SU-DHL-6 (cell line): ENCODE results near the gene RGL1.

Experiments used
- H2AFZ ChIP-seq: fragments of 200-600 bp; sonication (generic); 2 replicates; pipeline ENCODE4 v1.6.1; 2014; ENCODE audit warnings: low read depth, mild to moderate bottlenecking, moderate library complexity, mixed read lengths, antibody characterized with exemption, low read length; ENCODE audit not compliant: severe bottlenecking
- H3F3A ChIP-seq: fragments of 200-600 bp; shearing (Covaris generic); 2 replicates; pipeline ENCODE4 v1.6.0; 2016; ENCODE audit warnings: antibody characterized with exemption, mild to moderate bottlenecking; ENCODE audit not compliant: insufficient read depth
- H3K27ac ChIP-seq: fragments of 200-600 bp; sonication (generic); 2 replicates; pipeline ENCODE4 v1.5.1; 2016; ENCODE audit warnings: low read depth, mild to moderate bottlenecking, low read length, moderate library complexity, mixed read lengths
- H3K27me3 ChIP-seq: fragments of 200-600 bp; sonication (generic), shearing (Covaris generic); 2 replicates; pipeline ENCODE4 v1.6.0; 2014; ENCODE audit warnings: mild to moderate bottlenecking, low read length
- H3K36me3 ChIP-seq: fragments of 200-600 bp; sonication (generic); 2 replicates; pipeline ENCODE4 v1.6.1; 2014; ENCODE audit warnings: mild to moderate bottlenecking, low read length, mixed read lengths
- H3K4me2 ChIP-seq: fragments of 300-600, 200-600 bp; shearing (Covaris generic), sonication (generic); 2 replicates; pipeline ENCODE4 v1.6.0; 2014; ENCODE audit warnings: low read length, low read depth, mild to moderate bottlenecking; ENCODE audit not compliant: poor library complexity, severe bottlenecking
- H3K4me3 ChIP-seq: fragments of 200-600 bp; sonication (generic); 2 replicates; pipeline ENCODE4 v1.5.1; 2014; ENCODE audit warnings: antibody characterized with exemption, low read length, mild to moderate bottlenecking, mixed read lengths; ENCODE audit not compliant: insufficient read depth, poor library complexity, severe bottlenecking
- H3K79me2 ChIP-seq: fragments of 200-600 bp; sonication (generic); 2 replicates; pipeline ENCODE4 v1.6.1; 2014; ENCODE audit warnings: mild to moderate bottlenecking, low read length, moderate library complexity; ENCODE audit not compliant: insufficient read depth
- H3K9ac ChIP-seq: fragments of 200-600 bp; sonication (generic); 2 replicates; pipeline ENCODE4 v1.7.0; 2014; ENCODE audit warnings: mild to moderate bottlenecking, low read length
- H3K9me2 ChIP-seq: fragments of 200-600 bp; sonication (generic); replicated peaks from 2 replicates; pipeline ENCODE4 v1.6.1; 2014; ENCODE audit warnings: low read length; ENCODE audit not compliant: insufficient read depth
- H3K9me3 ChIP-seq: fragments of 200-600 bp; sonication (generic); 2 replicates; pipeline ENCODE4 v1.6.1; 2014; ENCODE audit warnings: low read length, mixed read lengths; ENCODE audit not compliant: insufficient read depth
- H4K20me1 ChIP-seq: fragments of 200-600 bp; sonication (generic); 2 replicates; pipeline ENCODE4 v1.6.1; 2014; ENCODE audit warnings: low read depth, mild to moderate bottlenecking, antibody characterized with exemption, low read length, moderate library complexity, mixed read lengths
- EZH2phosphoT487 ChIP-seq: fragments of 200-600 bp; sonication (generic), shearing (Covaris generic); conservative IDR thresholded peaks from 2 replicates; pipeline ENCODE4 v1.6.1; 2018; ENCODE audit warnings: mild to moderate bottlenecking, antibody characterized with exemption, low read length, moderate library complexity, mixed read lengths
- TF ChIP-seq, protein P1 (sequence below): fragments of 200-600 bp; sonication (generic); IDR thresholded peaks from one replicate; pipeline ENCODE4 v1.5.1; 2017; ENCODE audit warnings: antibody characterized with exemption, mild to moderate bottlenecking, low read length, moderate library complexity; ENCODE audit not compliant: insufficient read depth, poor library complexity, severe bottlenecking

Gene RGL1

GRCh38 chr1:183968386-183968785 is 163.5 kb downstream of the RGL1 start:
- Histone ChIP-seq H3F3A (no peaks in the 10 kb centered on the region), H3K9me2 (no peaks in the 10 kb centered on the region), H3K9ac (no peak overlapping the region), H3K27ac (no peak overlapping the region), H4K20me1 (no peaks in the 10 kb centered on the region), H3K4me2 (no peak overlapping the region), H2AFZ (no peak overlapping the region), H3K36me3 (no peaks in the 10 kb centered on the region), H3K79me2 (no peaks in the 10 kb centered on the region), H3K4me3 (no peak overlapping the region), H3K9me3 (no peaks in the 10 kb centered on the region), H3K27me3 (no peaks in the 10 kb centered on the region)
- no peak for TF ChIP-seq EZH2phosphoT487
- TF ChIP-seq, protein P1, sequence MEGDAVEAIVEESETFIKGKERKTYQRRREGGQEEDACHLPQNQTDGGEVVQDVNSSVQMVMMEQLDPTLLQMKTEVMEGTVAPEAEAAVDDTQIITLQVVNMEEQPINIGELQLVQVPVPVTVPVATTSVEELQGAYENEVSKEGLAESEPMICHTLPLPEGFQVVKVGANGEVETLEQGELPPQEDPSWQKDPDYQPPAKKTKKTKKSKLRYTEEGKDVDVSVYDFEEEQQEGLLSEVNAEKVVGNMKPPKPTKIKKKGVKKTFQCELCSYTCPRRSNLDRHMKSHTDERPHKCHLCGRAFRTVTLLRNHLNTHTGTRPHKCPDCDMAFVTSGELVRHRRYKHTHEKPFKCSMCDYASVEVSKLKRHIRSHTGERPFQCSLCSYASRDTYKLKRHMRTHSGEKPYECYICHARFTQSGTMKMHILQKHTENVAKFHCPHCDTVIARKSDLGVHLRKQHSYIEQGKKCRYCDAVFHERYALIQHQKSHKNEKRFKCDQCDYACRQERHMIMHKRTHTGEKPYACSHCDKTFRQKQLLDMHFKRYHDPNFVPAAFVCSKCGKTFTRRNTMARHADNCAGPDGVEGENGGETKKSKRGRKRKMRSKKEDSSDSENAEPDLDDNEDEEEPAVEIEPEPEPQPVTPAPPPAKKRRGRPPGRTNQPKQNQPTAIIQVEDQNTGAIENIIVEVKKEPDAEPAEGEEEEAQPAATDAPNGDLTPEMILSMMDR: no peak

DNA sequence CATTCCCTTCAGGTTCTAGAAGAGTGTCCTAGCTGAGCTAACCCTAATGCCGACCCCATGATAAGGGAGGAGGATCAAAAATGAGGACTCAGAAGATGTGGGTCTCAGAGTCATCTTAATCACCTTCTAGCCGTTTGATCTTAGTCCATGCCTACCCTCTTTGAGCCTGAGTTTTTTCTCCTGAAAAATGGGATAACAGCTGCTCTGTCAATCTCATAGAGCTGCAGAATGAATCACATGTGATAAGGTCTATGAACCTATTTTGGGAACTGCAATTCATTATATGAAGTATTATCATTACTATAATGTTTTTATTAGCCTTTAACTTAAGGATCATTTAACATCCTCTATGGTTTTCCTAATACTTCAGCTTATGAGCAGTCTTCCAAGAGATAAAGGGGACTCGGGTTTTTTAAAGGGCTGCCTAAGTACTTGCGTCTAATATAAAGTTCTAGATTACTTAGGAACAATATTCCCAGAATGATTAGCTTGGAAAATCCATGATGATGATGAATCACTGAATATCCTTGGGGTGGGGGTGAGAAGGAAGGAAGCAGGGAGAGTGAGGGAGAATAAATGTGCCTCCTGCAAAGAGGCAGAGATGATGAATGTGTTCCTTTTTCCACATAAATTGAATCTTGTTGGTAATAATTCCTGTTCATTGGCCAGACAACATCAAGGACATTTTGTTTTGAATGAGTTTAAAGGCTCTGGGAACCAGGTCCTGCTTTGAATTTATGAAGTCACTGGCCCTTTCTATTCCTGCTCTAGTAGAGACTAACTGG is 165.8 kb downstream of the RGL1 start:
- Histone ChIP-seq H3K79me2 (no peaks in the 10 kb centered on the region), H3K27me3 (no peaks in the 10 kb centered on the region), H3F3A (no peaks in the 10 kb centered on the region), H3K27ac (no peak overlapping the region), H3K36me3 (no peaks in the 10 kb centered on the region), H2AFZ (no peak overlapping the region), H3K9me3 (no peaks in the 10 kb centered on the region), H3K4me3 (no peak overlapping the region), H3K9me2 (no peaks in the 10 kb centered on the region), H3K9ac (no peak overlapping the region), H3K4me2 (no peak overlapping the region), H4K20me1 (no peaks in the 10 kb centered on the region)
- TF ChIP-seq, protein P1: no peak
- TF ChIP-seq EZH2phosphoT487: no peak

- TF ChIP-seq, protein P1: no peak
- TF ChIP-seq EZH2phosphoT487: no peak
- no peak overlapping the region for H3K4me2 ChIP-seq
- no peaks in the 10 kb centered on the region; the same call in 1 of the 2 replicates for H3K27me3 ChIP-seq
- no peaks in the 10 kb centered on the region for H3K36me3 ChIP-seq
- no peaks in the 10 kb centered on the region for H3K9me3 ChIP-seq
- no peak overlapping the region for H3K4me3 ChIP-seq
- no peak overlapping the region for H3K9ac ChIP-seq
- no peaks in the 10 kb centered on the region for H3F3A ChIP-seq
- no peaks in the 10 kb centered on the region for H4K20me1 ChIP-seq
- H3K27ac ChIP-seq: no peak overlapping the region
- H3K79me2 ChIP-seq: no peaks in the 10 kb centered on the region
- H2AFZ ChIP-seq: no peak overlapping the region
- H3K9me2 ChIP-seq: no peaks in the 10 kb centered on the region
Observed at GRCh38 chr1:183975651-183976050, 170.7 kb downstream of the RGL1 start.
